ENCODE results near the gene ADAR. TPM values are rescaled to one million over a fixed set of nuclear protein-coding genes. Genes with fewer than 3 reads are reported as not detected.

Gene ADAR
- total RNA-seq, 1 experiment from 2014 or later = 221 TPM

DNA sequence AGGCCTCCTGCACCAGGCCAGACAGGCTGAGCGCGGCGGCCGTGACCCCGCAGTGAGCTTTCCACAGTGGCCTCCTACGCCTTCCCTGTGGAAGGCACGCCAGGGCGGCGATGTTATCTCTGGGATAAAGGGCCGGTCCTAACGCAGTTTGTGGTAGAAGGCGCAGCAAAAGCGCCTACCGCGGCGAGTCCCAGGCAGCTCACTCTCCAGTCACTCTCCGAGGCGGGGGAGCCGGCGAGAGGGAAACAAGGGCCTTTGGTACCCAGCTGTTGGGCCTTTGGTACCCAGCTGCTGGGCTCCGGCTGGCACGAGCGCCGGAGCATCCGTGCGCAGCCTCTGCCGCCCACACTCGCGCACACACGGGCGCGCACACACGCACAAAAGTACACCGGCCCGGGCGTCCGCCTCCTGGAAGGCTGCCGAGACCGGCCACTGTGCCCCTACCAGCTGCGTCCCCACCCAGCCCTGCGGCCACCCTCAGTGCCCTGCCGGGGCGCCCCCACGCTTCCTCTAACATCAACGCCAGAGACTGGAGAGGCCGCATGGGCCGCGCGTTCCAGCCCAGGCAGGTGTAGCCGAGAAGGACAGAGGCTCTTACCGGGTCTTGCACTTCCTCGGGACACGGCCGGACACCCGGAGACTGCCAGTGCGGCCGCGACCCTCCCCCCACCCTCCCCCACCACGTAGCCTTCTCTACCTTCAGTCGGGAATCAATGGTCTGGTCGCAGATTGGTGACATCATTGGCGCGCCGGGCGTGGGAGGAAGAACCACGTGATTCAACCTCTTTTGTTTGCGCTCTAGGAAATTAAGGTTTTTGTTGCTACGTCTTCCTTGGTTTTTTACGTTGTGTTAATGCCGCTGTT is 19.5 kb upstream of the ADAR start:
- peak; percentile 78 for ATAC-seq
- CTCF ChIA-PET = interaction anchor here (0.6 to 2.6 kb wide), 4 partner anchors 18 to 110 kb away, joined by 3 to 6 read pairs (median 4); no protein-coding TSS in a partner anchor
- POLR2A ChIA-PET = interaction anchor here (0.9 to 1.5 kb wide), 4 partner anchors 16 to 60 kb away, joined by 3 to 7 read pairs (median 6); partner anchors contain the start of genes ADAR and CHRNB2

More for the DNA sequence above, 19.5 kb upstream of the ADAR start:
- Mint-ChIP-seq H3K27ac (peak overlapping the region; percentile 99), H3K27me3 (ENCODE audit: low read depth) (no peaks in the 10 kb centered on the region; the same call in 1 of the 2 replicates), H3K4me3 (peak overlapping the region; percentile 95), H3K36me3 (peaks cover 13% of the 10 kb centered on the region), H3K9me3 (peaks cover 21% of the 10 kb centered on the region), H3K4me1 (peaks cover 15% of the 10 kb centered on the region)
- TF ChIP-seq ELF4 (CRISPR knock-in tag; IDR thresholded peaks at IDR 0.05; ENCODE audit: low read depth) (no peak), SOX15 (CRISPR knock-in tag; IDR thresholded peaks at IDR 0.05) (no peak), ETV6 (CRISPR knock-in tag; IDR thresholded peaks at IDR 0.05) (0 out of 2 replicates have a peak, but pooled peaks have one; percentile 48), CREM (CRISPR knock-in tag; IDR thresholded peaks at IDR 0.05) (peak; percentile 95), SP1 (CRISPR knock-in tag; conservative IDR thresholded peaks at IDR 0.05) (0 out of 2 replicates have a peak, but pooled peaks have one; percentile 33), KAT7 (CRISPR knock-in tag; IDR thresholded peaks at IDR 0.05; ENCODE audit: borderline replicate concordance) (0 out of 2 replicates have a peak, but pooled peaks have one; percentile 35), TEAD1 (CRISPR knock-in tag; IDR thresholded peaks at IDR 0.05) (peak; percentile 33; the same call in 1 of the 2 replicates), NR2C2 (CRISPR knock-in tag; IDR thresholded peaks at IDR 0.05) (no peak), FOXP1 (CRISPR knock-in tag; IDR thresholded peaks at IDR 0.05; ENCODE audit: borderline replicate concordance) (0 out of 2 replicates have a peak, but pooled peaks have one; percentile 16)
- TF ChIP-seq, protein P1, sequence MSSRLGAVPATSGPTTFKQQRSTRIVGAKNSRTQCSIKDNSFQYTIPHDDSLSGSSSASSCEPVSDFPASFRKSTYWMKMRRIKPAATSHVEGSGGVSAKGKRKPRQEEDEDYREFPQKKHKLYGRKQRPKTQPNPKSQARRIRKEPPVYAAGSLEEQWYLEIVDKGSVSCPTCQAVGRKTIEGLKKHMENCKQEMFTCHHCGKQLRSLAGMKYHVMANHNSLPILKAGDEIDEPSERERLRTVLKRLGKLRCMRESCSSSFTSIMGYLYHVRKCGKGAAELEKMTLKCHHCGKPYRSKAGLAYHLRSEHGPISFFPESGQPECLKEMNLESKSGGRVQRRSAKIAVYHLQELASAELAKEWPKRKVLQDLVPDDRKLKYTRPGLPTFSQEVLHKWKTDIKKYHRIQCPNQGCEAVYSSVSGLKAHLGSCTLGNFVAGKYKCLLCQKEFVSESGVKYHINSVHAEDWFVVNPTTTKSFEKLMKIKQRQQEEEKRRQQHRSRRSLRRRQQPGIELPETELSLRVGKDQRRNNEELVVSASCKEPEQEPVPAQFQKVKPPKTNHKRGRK (CRISPR knock-in tag; IDR thresholded peaks at IDR 0.05; ENCODE audit: borderline replicate concordance) = no peak
- TF ChIP-seq, protein P2, sequence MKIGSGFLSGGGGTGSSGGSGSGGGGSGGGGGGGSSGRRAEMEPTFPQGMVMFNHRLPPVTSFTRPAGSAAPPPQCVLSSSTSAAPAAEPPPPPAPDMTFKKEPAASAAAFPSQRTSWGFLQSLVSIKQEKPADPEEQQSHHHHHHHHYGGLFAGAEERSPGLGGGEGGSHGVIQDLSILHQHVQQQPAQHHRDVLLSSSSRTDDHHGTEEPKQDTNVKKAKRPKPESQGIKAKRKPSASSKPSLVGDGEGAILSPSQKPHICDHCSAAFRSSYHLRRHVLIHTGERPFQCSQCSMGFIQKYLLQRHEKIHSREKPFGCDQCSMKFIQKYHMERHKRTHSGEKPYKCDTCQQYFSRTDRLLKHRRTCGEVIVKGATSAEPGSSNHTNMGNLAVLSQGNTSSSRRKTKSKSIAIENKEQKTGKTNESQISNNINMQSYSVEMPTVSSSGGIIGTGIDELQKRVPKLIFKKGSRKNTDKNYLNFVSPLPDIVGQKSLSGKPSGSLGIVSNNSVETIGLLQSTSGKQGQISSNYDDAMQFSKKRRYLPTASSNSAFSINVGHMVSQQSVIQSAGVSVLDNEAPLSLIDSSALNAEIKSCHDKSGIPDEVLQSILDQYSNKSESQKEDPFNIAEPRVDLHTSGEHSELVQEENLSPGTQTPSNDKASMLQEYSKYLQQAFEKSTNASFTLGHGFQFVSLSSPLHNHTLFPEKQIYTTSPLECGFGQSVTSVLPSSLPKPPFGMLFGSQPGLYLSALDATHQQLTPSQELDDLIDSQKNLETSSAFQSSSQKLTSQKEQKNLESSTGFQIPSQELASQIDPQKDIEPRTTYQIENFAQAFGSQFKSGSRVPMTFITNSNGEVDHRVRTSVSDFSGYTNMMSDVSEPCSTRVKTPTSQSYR (CRISPR knock-in tag; IDR thresholded peaks at IDR 0.05) = peak; percentile 71
- TF ChIP-seq, protein P3, sequence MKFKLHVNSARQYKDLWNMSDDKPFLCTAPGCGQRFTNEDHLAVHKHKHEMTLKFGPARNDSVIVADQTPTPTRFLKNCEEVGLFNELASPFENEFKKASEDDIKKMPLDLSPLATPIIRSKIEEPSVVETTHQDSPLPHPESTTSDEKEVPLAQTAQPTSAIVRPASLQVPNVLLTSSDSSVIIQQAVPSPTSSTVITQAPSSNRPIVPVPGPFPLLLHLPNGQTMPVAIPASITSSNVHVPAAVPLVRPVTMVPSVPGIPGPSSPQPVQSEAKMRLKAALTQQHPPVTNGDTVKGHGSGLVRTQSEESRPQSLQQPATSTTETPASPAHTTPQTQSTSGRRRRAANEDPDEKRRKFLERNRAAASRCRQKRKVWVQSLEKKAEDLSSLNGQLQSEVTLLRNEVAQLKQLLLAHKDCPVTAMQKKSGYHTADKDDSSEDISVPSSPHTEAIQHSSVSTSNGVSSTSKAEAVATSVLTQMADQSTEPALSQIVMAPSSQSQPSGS (CRISPR knock-in tag; IDR thresholded peaks at IDR 0.05; ENCODE audit: borderline replicate concordance, low read depth) = no peak
- TF ChIP-seq, protein P4, sequence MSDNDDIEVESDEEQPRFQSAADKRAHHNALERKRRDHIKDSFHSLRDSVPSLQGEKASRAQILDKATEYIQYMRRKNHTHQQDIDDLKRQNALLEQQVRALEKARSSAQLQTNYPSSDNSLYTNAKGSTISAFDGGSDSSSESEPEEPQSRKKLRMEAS (CRISPR knock-in tag; IDR thresholded peaks at IDR 0.05) = peak; percentile 76
- TF ChIP-seq, protein P5, sequence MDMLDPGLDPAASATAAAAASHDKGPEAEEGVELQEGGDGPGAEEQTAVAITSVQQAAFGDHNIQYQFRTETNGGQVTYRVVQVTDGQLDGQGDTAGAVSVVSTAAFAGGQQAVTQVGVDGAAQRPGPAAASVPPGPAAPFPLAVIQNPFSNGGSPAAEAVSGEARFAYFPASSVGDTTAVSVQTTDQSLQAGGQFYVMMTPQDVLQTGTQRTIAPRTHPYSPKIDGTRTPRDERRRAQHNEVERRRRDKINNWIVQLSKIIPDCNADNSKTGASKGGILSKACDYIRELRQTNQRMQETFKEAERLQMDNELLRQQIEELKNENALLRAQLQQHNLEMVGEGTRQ (CRISPR knock-in tag; IDR thresholded peaks at IDR 0.05) = peak; percentile 91
- TF ChIP-seq, protein P6, sequence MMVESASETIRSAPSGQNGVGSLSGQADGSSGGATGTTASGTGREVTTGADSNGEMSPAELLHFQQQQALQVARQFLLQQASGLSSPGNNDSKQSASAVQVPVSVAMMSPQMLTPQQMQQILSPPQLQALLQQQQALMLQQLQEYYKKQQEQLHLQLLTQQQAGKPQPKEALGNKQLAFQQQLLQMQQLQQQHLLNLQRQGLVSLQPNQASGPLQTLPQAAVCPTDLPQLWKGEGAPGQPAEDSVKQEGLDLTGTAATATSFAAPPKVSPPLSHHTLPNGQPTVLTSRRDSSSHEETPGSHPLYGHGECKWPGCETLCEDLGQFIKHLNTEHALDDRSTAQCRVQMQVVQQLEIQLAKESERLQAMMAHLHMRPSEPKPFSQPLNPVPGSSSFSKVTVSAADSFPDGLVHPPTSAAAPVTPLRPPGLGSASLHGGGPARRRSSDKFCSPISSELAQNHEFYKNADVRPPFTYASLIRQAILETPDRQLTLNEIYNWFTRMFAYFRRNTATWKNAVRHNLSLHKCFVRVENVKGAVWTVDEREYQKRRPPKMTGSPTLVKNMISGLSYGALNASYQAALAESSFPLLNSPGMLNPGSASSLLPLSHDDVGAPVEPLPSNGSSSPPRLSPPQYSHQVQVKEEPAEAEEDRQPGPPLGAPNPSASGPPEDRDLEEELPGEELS (CRISPR knock-in tag; IDR thresholded peaks at IDR 0.05) = 0 out of 2 replicates have a peak, but pooled peaks have one; percentile 35
- TF ChIP-seq, protein P7, sequence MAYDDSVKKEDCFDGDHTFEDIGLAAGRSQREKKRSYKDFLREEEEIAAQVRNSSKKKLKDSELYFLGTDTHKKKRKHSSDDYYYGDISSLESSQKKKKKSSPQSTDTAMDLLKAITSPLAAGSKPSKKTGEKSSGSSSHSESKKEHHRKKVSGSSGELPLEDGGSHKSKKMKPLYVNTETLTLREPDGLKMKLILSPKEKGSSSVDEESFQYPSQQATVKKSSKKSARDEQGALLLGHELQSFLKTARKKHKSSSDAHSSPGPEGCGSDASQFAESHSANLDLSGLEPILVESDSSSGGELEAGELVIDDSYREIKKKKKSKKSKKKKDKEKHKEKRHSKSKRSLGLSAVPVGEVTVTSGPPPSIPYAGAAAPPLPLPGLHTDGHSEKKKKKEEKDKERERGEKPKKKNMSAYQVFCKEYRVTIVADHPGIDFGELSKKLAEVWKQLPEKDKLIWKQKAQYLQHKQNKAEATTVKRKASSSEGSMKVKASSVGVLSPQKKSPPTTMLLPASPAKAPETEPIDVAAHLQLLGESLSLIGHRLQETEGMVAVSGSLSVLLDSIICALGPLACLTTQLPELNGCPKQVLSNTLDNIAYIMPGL (CRISPR knock-in tag; IDR thresholded peaks at IDR 0.05) = peak; percentile 71; the same call in 1 of the 2 replicates
- TF ChIP-seq, protein P8, sequence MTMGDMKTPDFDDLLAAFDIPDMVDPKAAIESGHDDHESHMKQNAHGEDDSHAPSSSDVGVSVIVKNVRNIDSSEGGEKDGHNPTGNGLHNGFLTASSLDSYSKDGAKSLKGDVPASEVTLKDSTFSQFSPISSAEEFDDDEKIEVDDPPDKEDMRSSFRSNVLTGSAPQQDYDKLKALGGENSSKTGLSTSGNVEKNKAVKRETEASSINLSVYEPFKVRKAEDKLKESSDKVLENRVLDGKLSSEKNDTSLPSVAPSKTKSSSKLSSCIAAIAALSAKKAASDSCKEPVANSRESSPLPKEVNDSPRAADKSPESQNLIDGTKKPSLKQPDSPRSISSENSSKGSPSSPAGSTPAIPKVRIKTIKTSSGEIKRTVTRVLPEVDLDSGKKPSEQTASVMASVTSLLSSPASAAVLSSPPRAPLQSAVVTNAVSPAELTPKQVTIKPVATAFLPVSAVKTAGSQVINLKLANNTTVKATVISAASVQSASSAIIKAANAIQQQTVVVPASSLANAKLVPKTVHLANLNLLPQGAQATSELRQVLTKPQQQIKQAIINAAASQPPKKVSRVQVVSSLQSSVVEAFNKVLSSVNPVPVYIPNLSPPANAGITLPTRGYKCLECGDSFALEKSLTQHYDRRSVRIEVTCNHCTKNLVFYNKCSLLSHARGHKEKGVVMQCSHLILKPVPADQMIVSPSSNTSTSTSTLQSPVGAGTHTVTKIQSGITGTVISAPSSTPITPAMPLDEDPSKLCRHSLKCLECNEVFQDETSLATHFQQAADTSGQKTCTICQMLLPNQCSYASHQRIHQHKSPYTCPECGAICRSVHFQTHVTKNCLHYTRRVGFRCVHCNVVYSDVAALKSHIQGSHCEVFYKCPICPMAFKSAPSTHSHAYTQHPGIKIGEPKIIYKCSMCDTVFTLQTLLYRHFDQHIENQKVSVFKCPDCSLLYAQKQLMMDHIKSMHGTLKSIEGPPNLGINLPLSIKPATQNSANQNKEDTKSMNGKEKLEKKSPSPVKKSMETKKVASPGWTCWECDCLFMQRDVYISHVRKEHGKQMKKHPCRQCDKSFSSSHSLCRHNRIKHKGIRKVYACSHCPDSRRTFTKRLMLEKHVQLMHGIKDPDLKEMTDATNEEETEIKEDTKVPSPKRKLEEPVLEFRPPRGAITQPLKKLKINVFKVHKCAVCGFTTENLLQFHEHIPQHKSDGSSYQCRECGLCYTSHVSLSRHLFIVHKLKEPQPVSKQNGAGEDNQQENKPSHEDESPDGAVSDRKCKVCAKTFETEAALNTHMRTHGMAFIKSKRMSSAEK (CRISPR knock-in tag; IDR thresholded peaks at IDR 0.05; ENCODE audit: borderline replicate concordance) = no peak
- TF ChIP-seq, protein P9, sequence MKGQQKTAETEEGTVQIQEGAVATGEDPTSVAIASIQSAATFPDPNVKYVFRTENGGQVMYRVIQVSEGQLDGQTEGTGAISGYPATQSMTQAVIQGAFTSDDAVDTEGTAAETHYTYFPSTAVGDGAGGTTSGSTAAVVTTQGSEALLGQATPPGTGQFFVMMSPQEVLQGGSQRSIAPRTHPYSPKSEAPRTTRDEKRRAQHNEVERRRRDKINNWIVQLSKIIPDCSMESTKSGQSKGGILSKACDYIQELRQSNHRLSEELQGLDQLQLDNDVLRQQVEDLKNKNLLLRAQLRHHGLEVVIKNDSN (CRISPR knock-in tag; IDR thresholded peaks at IDR 0.05) = peak; percentile 92
- DNase-seq (ENCODE audit: low spot score) = peak; percentile 93

Measured in WTC11 (cell line).